ENCODE data around the gene ZNF324B.

Gene ZNF324B

DNA sequence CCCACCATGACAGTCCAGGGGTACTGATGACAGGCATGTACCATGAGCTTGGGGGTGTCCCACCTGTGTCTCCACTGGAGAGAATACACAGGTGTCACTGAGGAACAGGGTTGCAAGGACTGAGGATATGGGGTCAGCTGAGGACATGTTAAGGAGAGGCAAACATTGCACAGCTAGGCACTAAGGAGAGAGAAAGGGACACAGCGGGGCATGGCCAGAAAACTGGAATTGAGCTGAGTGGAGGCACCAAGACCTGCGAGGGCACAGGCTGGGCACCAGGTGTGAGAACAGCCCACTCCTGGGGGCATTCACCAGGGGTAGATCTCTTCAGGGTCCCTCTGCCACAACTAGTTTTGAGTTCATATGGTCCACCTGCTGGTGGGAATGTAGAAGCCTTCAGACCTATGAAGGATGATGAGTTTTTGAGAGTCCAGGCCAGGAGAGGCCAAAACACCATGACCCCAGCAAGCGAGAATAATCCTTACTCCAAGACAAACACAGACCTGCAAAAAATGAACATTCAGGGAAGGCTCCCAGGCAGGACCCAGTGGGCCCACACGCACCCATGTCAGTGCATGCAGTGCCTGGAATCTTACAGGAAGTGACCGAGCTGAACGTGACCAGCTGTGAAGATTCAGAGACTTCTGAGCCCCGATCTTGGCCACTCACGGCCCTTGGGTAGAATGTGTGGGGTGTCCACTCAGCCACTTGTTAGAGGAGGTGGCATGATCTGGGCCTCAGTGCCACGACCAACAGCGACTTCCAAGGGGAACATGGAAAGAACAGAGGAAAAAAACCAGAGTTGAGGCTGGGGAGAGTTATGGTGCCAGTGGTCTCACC lies 44.4 kb upstream of the ZNF324B start (continued):
- peak; percentile 51; the same call in 1 of the 2 replicates for TF ChIP-seq ZFP69B (tag by site-specific recombination; IDR thresholded peaks at IDR 0.05)

DNA sequence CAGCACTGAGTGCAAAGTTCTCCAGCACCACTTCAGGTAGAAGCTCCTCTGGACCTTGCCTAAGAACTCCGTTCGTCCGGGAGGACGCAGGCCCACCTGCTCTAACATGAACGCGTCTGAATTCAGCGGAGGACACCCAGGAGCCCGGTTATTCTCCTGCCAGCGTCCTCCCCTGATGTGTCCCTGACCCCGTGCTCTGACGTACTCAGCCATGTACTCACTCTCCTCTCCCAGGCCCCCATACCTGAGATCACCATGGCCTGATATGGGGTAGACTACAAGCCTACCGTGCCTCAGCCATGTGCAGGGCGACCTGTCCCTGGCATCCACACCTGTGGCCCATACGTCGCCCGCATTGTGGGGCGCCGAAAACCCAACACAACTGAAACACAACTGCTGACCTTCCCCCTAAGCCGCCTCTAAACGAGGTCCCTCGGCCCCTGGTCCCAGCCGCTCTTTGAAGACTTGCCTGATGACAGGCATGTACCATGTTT lies 43.7 kb upstream of the ZNF324B start:
- peak overlapping the region; percentile 71 for H3K27ac ChIP-seq (ENCODE audit: extremely low read depth, low read depth, low read length)
- POLR2A ChIA-PET: interaction anchor here (0.6 to 3.2 kb wide), 26 partner anchors 8 to 224 kb away, joined by 3 to 27 read pairs (median 9); partner anchors contain the start of genes ERVK3-1, RNF225, RPS5 and TRIM28
- peaks cover 9% of the 10 kb centered on the region in 2 experiments; a peak in 2 of 3 replicates for H3K36me3 ChIP-seq (ENCODE audit: control insufficient read depth in 2 of 2, insufficient read depth in 1 of 2, low read length in 2 of 2)
- H3K9me3 ChIP-seq (ENCODE audit: control insufficient read depth, insufficient read depth, low read depth, low read length): no peaks in the 10 kb centered on the region
- CTCF ChIA-PET: interaction anchor here (0.5 to 1.1 kb wide), 3 partner anchors 39 to 172 kb away, joined by 3 read pairs; no protein-coding TSS in a partner anchor
- peaks cover 4% of the 10 kb centered on the region; the same call in 1 of the 2 replicates for H3K4me1 ChIP-seq (ENCODE audit: control insufficient read depth, insufficient read depth, low read length)
- H3K4me3 ChIP-seq (ENCODE audit: low read depth, low read length): peak overlapping the region; percentile 98
- TF ChIP-seq, protein P1, sequence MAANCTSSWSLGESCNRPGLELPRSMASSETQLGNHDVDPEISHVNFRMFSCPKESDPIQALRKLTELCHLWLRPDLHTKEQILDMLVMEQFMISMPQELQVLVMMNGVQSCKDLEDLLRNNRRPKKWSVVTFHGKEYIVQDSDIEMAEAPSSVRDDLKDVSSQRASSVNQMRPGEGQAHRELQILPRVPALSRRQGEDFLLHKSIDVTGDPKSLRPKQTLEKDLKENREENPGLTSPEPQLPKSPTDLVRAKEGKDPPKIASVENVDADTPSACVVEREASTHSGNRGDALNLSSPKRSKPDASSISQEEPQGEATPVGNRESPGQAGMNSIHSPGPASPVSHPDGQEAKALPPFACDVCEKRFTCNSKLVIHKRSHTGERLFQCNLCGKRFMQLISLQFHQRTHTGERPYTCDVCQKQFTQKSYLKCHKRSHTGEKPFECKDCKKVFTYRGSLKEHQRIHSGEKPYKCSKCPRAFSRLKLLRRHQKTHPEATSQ (tag by site-specific recombination; IDR thresholded peaks at IDR 0.05): no peak
- TF ChIP-seq, protein P2, sequence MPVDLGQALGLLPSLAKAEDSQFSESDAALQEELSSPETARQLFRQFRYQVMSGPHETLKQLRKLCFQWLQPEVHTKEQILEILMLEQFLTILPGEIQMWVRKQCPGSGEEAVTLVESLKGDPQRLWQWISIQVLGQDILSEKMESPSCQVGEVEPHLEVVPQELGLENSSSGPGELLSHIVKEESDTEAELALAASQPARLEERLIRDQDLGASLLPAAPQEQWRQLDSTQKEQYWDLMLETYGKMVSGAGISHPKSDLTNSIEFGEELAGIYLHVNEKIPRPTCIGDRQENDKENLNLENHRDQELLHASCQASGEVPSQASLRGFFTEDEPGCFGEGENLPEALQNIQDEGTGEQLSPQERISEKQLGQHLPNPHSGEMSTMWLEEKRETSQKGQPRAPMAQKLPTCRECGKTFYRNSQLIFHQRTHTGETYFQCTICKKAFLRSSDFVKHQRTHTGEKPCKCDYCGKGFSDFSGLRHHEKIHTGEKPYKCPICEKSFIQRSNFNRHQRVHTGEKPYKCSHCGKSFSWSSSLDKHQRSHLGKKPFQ (tag by site-specific recombination; IDR thresholded peaks at IDR 0.05): no peak
- TF ChIP-seq ZNF600 (tag by site-specific recombination; IDR thresholded peaks at IDR 0.05) (no peak), ZNF768 (tag by site-specific recombination; IDR thresholded peaks at IDR 0.05) (no peak), ZNF561 (tag by site-specific recombination; IDR thresholded peaks at IDR 0.05; ENCODE audit: borderline replicate concordance) (no peak), ZNF19 (tag by site-specific recombination; IDR thresholded peaks at IDR 0.05; ENCODE audit: low read depth) (no peak), ZNF791 (tag by site-specific recombination; IDR thresholded peaks at IDR 0.05) (no peak), ZNF626 (tag by site-specific recombination; IDR thresholded peaks at IDR 0.05) (no peak), ZNF658 (tag by site-specific recombination; IDR thresholded peaks at IDR 0.05) (no peak), FEZF1 (tag by site-specific recombination; IDR thresholded peaks at IDR 0.05) (no peak), ZNF548 (tag by site-specific recombination; IDR thresholded peaks at IDR 0.05) (no peak), ZNF585B (tag by site-specific recombination; IDR thresholded peaks at IDR 0.05) (no peak), ZNF555 (tag by site-specific recombination; conservative IDR thresholded peaks at IDR 0.05) (no peak), ZNF211 (tag by site-specific recombination; IDR thresholded peaks at IDR 0.05; ENCODE audit: low read depth) (no peak), ZNF692 (tag by site-specific recombination; IDR thresholded peaks at IDR 0.05) (no peak)
- TF ChIP-seq, protein P3, sequence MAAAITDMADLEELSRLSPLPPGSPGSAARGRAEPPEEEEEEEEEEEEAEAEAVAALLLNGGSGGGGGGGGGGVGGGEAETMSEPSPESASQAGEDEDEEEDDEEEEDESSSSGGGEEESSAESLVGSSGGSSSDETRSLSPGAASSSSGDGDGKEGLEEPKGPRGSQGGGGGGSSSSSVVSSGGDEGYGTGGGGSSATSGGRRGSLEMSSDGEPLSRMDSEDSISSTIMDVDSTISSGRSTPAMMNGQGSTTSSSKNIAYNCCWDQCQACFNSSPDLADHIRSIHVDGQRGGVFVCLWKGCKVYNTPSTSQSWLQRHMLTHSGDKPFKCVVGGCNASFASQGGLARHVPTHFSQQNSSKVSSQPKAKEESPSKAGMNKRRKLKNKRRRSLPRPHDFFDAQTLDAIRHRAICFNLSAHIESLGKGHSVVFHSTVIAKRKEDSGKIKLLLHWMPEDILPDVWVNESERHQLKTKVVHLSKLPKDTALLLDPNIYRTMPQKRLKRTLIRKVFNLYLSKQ (tag by site-specific recombination; IDR thresholded peaks at IDR 0.05; ENCODE audit: borderline replicate concordance): no peak
- TF ChIP-seq, protein P4, sequence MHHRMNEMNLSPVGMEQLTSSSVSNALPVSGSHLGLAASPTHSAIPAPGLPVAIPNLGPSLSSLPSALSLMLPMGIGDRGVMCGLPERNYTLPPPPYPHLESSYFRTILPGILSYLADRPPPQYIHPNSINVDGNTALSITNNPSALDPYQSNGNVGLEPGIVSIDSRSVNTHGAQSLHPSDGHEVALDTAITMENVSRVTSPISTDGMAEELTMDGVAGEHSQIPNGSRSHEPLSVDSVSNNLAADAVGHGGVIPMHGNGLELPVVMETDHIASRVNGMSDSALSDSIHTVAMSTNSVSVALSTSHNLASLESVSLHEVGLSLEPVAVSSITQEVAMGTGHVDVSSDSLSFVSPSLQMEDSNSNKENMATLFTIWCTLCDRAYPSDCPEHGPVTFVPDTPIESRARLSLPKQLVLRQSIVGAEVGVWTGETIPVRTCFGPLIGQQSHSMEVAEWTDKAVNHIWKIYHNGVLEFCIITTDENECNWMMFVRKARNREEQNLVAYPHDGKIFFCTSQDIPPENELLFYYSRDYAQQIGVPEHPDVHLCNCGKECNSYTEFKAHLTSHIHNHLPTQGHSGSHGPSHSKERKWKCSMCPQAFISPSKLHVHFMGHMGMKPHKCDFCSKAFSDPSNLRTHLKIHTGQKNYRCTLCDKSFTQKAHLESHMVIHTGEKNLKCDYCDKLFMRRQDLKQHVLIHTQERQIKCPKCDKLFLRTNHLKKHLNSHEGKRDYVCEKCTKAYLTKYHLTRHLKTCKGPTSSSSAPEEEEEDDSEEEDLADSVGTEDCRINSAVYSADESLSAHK (tag by site-specific recombination; IDR thresholded peaks at IDR 0.05): no peak
- TF ChIP-seq, protein P5, sequence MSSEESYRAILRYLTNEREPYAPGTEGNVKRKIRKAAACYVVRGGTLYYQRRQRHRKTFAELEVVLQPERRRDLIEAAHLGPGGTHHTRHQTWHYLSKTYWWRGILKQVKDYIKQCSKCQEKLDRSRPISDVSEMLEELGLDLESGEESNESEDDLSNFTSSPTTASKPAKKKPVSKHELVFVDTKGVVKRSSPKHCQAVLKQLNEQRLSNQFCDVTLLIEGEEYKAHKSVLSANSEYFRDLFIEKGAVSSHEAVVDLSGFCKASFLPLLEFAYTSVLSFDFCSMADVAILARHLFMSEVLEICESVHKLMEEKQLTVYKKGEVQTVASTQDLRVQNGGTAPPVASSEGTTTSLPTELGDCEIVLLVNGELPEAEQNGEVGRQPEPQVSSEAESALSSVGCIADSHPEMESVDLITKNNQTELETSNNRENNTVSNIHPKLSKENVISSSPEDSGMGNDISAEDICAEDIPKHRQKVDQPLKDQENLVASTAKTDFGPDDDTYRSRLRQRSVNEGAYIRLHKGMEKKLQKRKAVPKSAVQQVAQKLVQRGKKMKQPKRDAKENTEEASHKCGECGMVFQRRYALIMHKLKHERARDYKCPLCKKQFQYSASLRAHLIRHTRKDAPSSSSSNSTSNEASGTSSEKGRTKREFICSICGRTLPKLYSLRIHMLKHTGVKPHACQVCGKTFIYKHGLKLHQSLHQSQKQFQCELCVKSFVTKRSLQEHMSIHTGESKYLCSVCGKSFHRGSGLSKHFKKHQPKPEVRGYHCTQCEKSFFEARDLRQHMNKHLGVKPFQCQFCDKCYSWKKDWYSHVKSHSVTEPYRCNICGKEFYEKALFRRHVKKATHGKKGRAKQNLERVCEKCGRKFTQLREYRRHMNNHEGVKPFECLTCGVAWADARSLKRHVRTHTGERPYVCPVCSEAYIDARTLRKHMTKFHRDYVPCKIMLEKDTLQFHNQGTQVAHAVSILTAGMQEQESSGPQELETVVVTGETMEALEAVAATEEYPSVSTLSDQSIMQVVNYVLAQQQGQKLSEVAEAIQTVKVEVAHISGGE (tag by site-specific recombination; conservative IDR thresholded peaks at IDR 0.05; ENCODE audit: low read depth): no peak

Data from HEK293 (cell line).